Measurements from ENCODE around the gene SCARB1. TPM values are rescaled to one million over a fixed set of nuclear protein-coding genes. Genes with fewer than 3 reads are reported as not detected.
A peak's percentile ranks its signal among the peaks of the same experiment; 100 is the strongest.

Gene SCARB1
- total RNA-seq, 1 experiment from 2014 or later, result 68.3 TPM

- peaks cover 48% of the 10 kb centered on the region for H3K4me1 Mint-ChIP-seq
- peaks cover 9% of the 10 kb centered on the region; the same call in 1 of the 2 replicates for H3K36me3 Mint-ChIP-seq
- ChIA-PET POLR2A (no interaction called here), CTCF (interaction anchor here (1.0 to 1.4 kb wide), 2 partner anchors 27 to 31 kb away, joined by 4 to 5 read pairs; no protein-coding TSS in a partner anchor)
- no peak for TF ChIP-seq ZNF281 (CRISPR knock-in tag; IDR thresholded peaks at IDR 0.05)
- no peak for TF ChIP-seq FOXP4 (CRISPR knock-in tag; IDR thresholded peaks at IDR 0.05)
- no peak for TF ChIP-seq IRF2 (CRISPR knock-in tag; IDR thresholded peaks at IDR 0.05; ENCODE audit: borderline replicate concordance, low read depth)
- TF ChIP-seq CREM (CRISPR knock-in tag; IDR thresholded peaks at IDR 0.05), result no peak
- TF ChIP-seq ZNF416 (CRISPR knock-in tag; IDR thresholded peaks at IDR 0.05), result no peak
- TF ChIP-seq ATF2 (CRISPR knock-in tag; IDR thresholded peaks at IDR 0.05; ENCODE audit: borderline replicate concordance, low read depth), result no peak
- no peak for TF ChIP-seq RELA (CRISPR knock-in tag; IDR thresholded peaks at IDR 0.05; ENCODE audit: borderline replicate concordance)
- TF ChIP-seq FOXP1 (CRISPR knock-in tag; IDR thresholded peaks at IDR 0.05; ENCODE audit: borderline replicate concordance), result no peak
- H3K4me3 Mint-ChIP-seq, result no peak overlapping the region
- H3K27me3 Mint-ChIP-seq (ENCODE audit: low read depth), result no peaks in the 10 kb centered on the region
- ATAC-seq, result no peak
- H3K9me3 Mint-ChIP-seq, result peaks cover 11% of the 10 kb centered on the region
- DNase-seq (ENCODE audit: low spot score), result no peak
- H3K27ac Mint-ChIP-seq, result peak overlapping the region; percentile 94
Observed at GRCh38 chr12:124828264-124829007, 35.2 kb downstream of the SCARB1 start.

GRCh38 chr12:124827588-124828184 lies 36.0 kb downstream of the SCARB1 start:
- TF ChIP-seq GTF2I (CRISPR knock-in tag; conservative IDR thresholded peaks at IDR 0.05) (peak; percentile 74), ATF6 (CRISPR knock-in tag; IDR thresholded peaks at IDR 0.05) (no peak)
- peaks cover 9% of the 10 kb centered on the region; the same call in 1 of the 2 replicates for H3K36me3 Mint-ChIP-seq
- no peak for DNase-seq (ENCODE audit: low spot score)
- peaks cover 11% of the 10 kb centered on the region for H3K9me3 Mint-ChIP-seq
- H3K4me3 Mint-ChIP-seq, result no peak overlapping the region
- peaks cover 48% of the 10 kb centered on the region for H3K4me1 Mint-ChIP-seq
- no peak for ATAC-seq
- ChIA-PET POLR2A (no interaction called here), CTCF (interaction anchor here (1.0 to 1.5 kb wide), 3 partner anchors 26 to 79 kb away, joined by 4 to 7 read pairs (median 5); no protein-coding TSS in a partner anchor)
- H3K27me3 Mint-ChIP-seq (ENCODE audit: low read depth), result no peaks in the 10 kb centered on the region
- peak overlapping the region; percentile 46 for H3K27ac Mint-ChIP-seq

GRCh38 chr12:124824195-124824594 lies 39.5 kb downstream of the SCARB1 start:
- no peaks in the 10 kb centered on the region for H3K36me3 Mint-ChIP-seq
- DNase-seq (ENCODE audit: low spot score) (no peak), ATAC-seq (no peak)
- ChIA-PET POLR2A (no interaction called here), CTCF (interaction anchor here (1.1 to 1.3 kb wide), 2 partner anchors 9 to 83 kb away, joined by 4 read pairs; no protein-coding TSS in a partner anchor)
- H3K9me3 Mint-ChIP-seq, result no peaks in the 10 kb centered on the region
- no peaks in the 10 kb centered on the region for H3K27me3 Mint-ChIP-seq (ENCODE audit: low read depth)
- H3K27ac Mint-ChIP-seq, result peak overlapping the region; percentile 18; the same call in 1 of the 2 replicates
- TF ChIP-seq CBFB (CRISPR knock-in tag; IDR thresholded peaks at IDR 0.05; ENCODE audit: low read depth), result no peak
- no peak for TF ChIP-seq ZNF138 (CRISPR knock-in tag; conservative IDR thresholded peaks at IDR 0.05)
- no peak overlapping the region for H3K4me3 Mint-ChIP-seq
- peaks cover 52% of the 10 kb centered on the region for H3K4me1 Mint-ChIP-seq

Measured in WTC11 (cell line).